OCI-LY3 (cell line): ENCODE data around the gene FAIM.

Source experiments
- CTCF ChIP-seq: fragments of 200-600, 300-600 bp; sonication (generic); IDR thresholded peaks from 2 replicates; pipeline ENCODE4 v1.5.1; 2014; ENCODE audit warnings: antibody characterized with exemption, low read length, low read depth
- EZH2phosphoT487 ChIP-seq: fragments of 200-600 bp; shearing (Covaris generic); IDR thresholded peaks from 2 replicates; pipeline ENCODE4 v1.6.1; 2018; ENCODE audit warnings: antibody characterized with exemption, mixed run types, low read depth

DNA sequence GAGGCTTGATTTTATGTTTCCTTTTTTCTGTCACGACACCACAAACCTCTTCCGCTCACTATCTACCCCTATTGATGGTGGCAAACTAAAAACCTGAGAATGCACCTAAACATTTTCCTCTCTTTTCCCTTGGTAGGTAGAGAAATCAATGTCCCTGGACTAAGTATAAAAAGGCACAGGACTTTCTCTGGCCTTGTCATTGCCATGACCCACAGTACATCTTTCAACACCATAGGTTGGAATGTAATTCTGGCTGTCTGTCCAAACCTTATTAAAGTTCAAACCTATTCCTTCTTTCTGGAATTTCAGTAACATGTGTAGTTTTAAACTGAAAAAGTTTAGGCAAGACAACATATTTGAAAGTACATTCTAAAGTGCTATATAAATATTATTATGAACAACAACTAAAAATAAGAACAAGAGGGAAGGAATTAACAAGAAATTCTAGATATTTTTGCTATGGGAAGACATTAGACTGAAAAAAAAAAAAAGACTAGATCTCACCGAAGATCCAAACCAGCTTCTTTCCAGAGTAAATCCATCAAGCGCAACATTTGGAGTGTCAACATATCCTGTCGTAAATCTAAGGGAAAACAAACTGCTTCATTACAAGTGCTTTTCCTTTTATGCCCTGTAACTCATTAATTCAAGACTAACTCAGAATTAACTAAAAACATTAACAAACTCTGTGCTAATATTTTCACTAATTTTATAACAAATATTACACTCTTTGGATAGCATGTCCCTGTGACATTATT is 73.1 kb downstream of the FAIM start:
- no peak for TF ChIP-seq CTCF
- TF ChIP-seq EZH2phosphoT487 = no peak
